Measurements from ENCODE around the gene UBE2C.

DNA sequence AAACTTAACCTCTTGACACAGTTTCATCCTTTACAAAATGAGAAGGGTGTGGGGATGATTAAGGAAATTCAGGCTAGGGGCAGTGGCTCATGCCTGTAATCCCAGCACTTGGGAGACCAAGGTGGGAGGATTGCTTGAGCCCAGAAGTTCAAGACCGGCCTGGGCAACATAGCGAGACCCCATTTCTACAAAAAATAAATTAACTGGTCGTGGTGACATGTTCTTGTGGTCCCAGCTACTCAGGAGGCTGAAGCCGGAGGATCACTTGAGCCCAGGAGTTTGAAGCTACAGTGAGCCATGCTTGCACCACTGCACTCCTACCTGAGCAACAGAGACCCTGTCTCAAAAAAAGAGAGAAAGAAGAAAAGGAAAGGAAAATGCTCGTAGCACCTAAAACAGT is 54.0 kb downstream of the UBE2C start:
- TF ChIP-seq GATA1 (IDR thresholded peaks at IDR 0.05; ENCODE audit: low read depth, low read length) (no peak), POLR2A (IDR thresholded peaks at IDR 0.05; ENCODE audit: low read length) (no peak)
